IgD-negative memory B cell (primary cell): ENCODE measurements around the gene PPP2R3B. TPM values are rescaled to one million over a fixed set of nuclear protein-coding genes. Genes with fewer than 3 reads are reported as not detected.
"Not testable (repeated sequence)": the region's sequence is repeated elsewhere in the genome, so short reads cannot be mapped to it uniquely, and the experiment has no call there.

Experiments
- H3K27ac Mint-ChIP-seq, 3 donors: one replicate each; pipeline ENCODE4 v1.8.0; 2020 to 2022; ENCODE audit warnings: mild to moderate bottlenecking in 3 of 3, mixed read lengths in 3 of 3, moderate library complexity in 1 of 3
- H3K27me3 Mint-ChIP-seq: one replicate; pipeline ENCODE4 v1.8.0; 2021; ENCODE audit warnings: mixed read lengths
- H3K36me3 Mint-ChIP-seq: one replicate; pipeline ENCODE4 v1.8.0; 2020; ENCODE audit warnings: mild to moderate bottlenecking, mixed read lengths
- H3K4me1 Mint-ChIP-seq, 3 donors: one replicate each; pipeline ENCODE4 v1.8.0; 2020 to 2022; ENCODE audit warnings: mixed read lengths in 3 of 3, mild to moderate bottlenecking in 1 of 3
- H3K4me3 Mint-ChIP-seq, 4 donors: one replicate each; pipeline ENCODE4 v1.8.0; 2020 to 2022; ENCODE audit warnings: mild to moderate bottlenecking in 4 of 4, mixed read lengths in 4 of 4, moderate library complexity in 3 of 4
- H3K9me3 Mint-ChIP-seq, 3 donors: one replicate each; pipeline ENCODE4 v1.8.0; 2020 to 2021; ENCODE audit warnings: mixed read lengths in 3 of 3, mild to moderate bottlenecking in 1 of 3
- polyA plus RNA-seq: library from polyadenylated mRNA; unstranded; fragments of 300-500 nt; fragmentation: Illumina TruSeq; gene quantifications from one replicate; pipeline ENCODE4 v1.2.3, GENCODE V29; 2021

Gene PPP2R3B
- polyA plus RNA-seq, 1 donor from 2014 or later: 9.2 TPM

GRCh38 chrX:418927-419729 lies 32.4 kb upstream of the PPP2R3B start:
- H3K9me3 Mint-ChIP-seq: no peaks in the 10 kb centered on the region
- H3K27ac Mint-ChIP-seq: no peak overlapping the region
- H3K4me1 Mint-ChIP-seq: no peaks in the 10 kb centered on the region
- no peak overlapping the region for H3K4me3 Mint-ChIP-seq
- peaks cover 3% of the 10 kb centered on the region for H3K27me3 Mint-ChIP-seq
- H3K36me3 Mint-ChIP-seq: no peaks in the 10 kb centered on the region

GRCh38 chrX:415498-415897 lies 28.8 kb upstream of the PPP2R3B start:
- not testable (repeated sequence) for H3K4me3 Mint-ChIP-seq, H3K4me1 Mint-ChIP-seq, H3K9me3 Mint-ChIP-seq, H3K27me3 Mint-ChIP-seq, H3K36me3 Mint-ChIP-seq, H3K27ac Mint-ChIP-seq

- Mint-ChIP-seq H3K4me3 (no peak overlapping the region), H3K36me3 (peaks cover 4% of the 10 kb centered on the region), H3K9me3 (no peaks in the 10 kb centered on the region), H3K27ac (no peak overlapping the region), H3K27me3 (peaks cover 3% of the 10 kb centered on the region), H3K4me1 (no peaks in the 10 kb centered on the region)
These were observed 26.9 kb upstream of the PPP2R3B start for GRCh38 chrX:413322-414201.

- H3K36me3 Mint-ChIP-seq: peaks cover 4% of the 10 kb centered on the region
- no peaks in the 10 kb centered on the region for H3K4me1 Mint-ChIP-seq
- H3K9me3 Mint-ChIP-seq: no peaks in the 10 kb centered on the region
- H3K4me3 Mint-ChIP-seq: no peak overlapping the region
- no peak overlapping the region for H3K27ac Mint-ChIP-seq
- peaks cover 3% of the 10 kb centered on the region for H3K27me3 Mint-ChIP-seq
These were observed 23.6 kb upstream of the PPP2R3B start for GRCh38 chrX:410296-410695.

GRCh38 chrX:405149-405548 lies 18.4 kb upstream of the PPP2R3B start:
- no peak overlapping the region for H3K27ac Mint-ChIP-seq
- no peak overlapping the region for H3K4me3 Mint-ChIP-seq
- no peaks in the 10 kb centered on the region for H3K27me3 Mint-ChIP-seq
- peaks cover 0 to 4% (median 0%) of the 10 kb centered on the region in 3 donors for H3K9me3 Mint-ChIP-seq
- peaks cover 5% of the 10 kb centered on the region for H3K36me3 Mint-ChIP-seq
- H3K4me1 Mint-ChIP-seq: peaks cover 0 to 2% (median 2%) of the 10 kb centered on the region in 3 donors

GRCh38 chrX:404656-405055 lies 17.9 kb upstream of the PPP2R3B start:
- peak overlapping the region in 1 of 3 donors; percentile 69 for H3K27ac Mint-ChIP-seq
- no peak overlapping the region for H3K4me3 Mint-ChIP-seq
- H3K9me3 Mint-ChIP-seq: peaks cover 0 to 4% (median 0%) of the 10 kb centered on the region in 3 donors
- peaks cover 5% of the 10 kb centered on the region for H3K36me3 Mint-ChIP-seq
- H3K27me3 Mint-ChIP-seq: no peaks in the 10 kb centered on the region
- H3K4me1 Mint-ChIP-seq: peaks cover 0 to 2% (median 2%) of the 10 kb centered on the region in 3 donors

GRCh38 chrX:402857-403256 lies 16.1 kb upstream of the PPP2R3B start:
- Mint-ChIP-seq H3K4me3 (no peak overlapping the region), H3K27ac (no peak overlapping the region), H3K9me3 (peaks cover 0 to 4% (median 0%) of the 10 kb centered on the region in 3 donors), H3K27me3 (no peaks in the 10 kb centered on the region), H3K4me1 (peaks cover 0 to 4% (median 2%) of the 10 kb centered on the region in 3 donors), H3K36me3 (peaks cover 5% of the 10 kb centered on the region)

- Mint-ChIP-seq H3K27me3 (no peaks in the 10 kb centered on the region), H3K27ac (no peak overlapping the region), H3K4me3 (no peak overlapping the region), H3K4me1 (peaks cover 0 to 4% (median 2%) of the 10 kb centered on the region in 3 donors), H3K9me3 (peaks cover 0 to 4% (median 0%) of the 10 kb centered on the region in 3 donors), H3K36me3 (peaks cover 5% of the 10 kb centered on the region)
These were observed 13.6 kb upstream of the PPP2R3B start for GRCh38 chrX:400258-400657.

GRCh38 chrX:397575-397974 lies 10.9 kb upstream of the PPP2R3B start:
- H3K4me1 Mint-ChIP-seq: peaks cover 0 to 4% (median 0%) of the 10 kb centered on the region in 3 donors
- H3K27me3 Mint-ChIP-seq: no peaks in the 10 kb centered on the region
- H3K4me3 Mint-ChIP-seq: no peak overlapping the region
- H3K9me3 Mint-ChIP-seq: no peaks in the 10 kb centered on the region
- H3K36me3 Mint-ChIP-seq: peaks cover 2% of the 10 kb centered on the region
- no peak overlapping the region for H3K27ac Mint-ChIP-seq

- Mint-ChIP-seq H3K36me3 (peaks cover 5% of the 10 kb centered on the region), H3K4me1 (peaks cover 0 to 6% (median 4%) of the 10 kb centered on the region in 3 donors), H3K27me3 (no peaks in the 10 kb centered on the region), H3K27ac (no peak overlapping the region), H3K4me3 (no peak overlapping the region), H3K9me3 (no peaks in the 10 kb centered on the region)
These were observed 8.1 kb upstream of the PPP2R3B start for GRCh38 chrX:394830-395229.

- H3K27ac Mint-ChIP-seq: no peak overlapping the region
- H3K4me1 Mint-ChIP-seq: peaks cover 3 to 5% (median 4%) of the 10 kb centered on the region in 3 donors
- no peak overlapping the region for H3K4me3 Mint-ChIP-seq
- H3K27me3 Mint-ChIP-seq: no peaks in the 10 kb centered on the region
- H3K36me3 Mint-ChIP-seq: peaks cover 2% of the 10 kb centered on the region
- no peaks in the 10 kb centered on the region for H3K9me3 Mint-ChIP-seq
These were observed 5.8 kb upstream of the PPP2R3B start for GRCh38 chrX:392575-392846.

GRCh38 chrX:391717-392574 lies 5.2 kb upstream of the PPP2R3B start:
- Mint-ChIP-seq H3K4me1 (peaks cover 8 to 10% (median 8%) of the 10 kb centered on the region in 3 donors), H3K27me3 (no peaks in the 10 kb centered on the region), H3K9me3 (no peaks in the 10 kb centered on the region), H3K27ac (peak overlapping the region in 1 of 3 donors; percentile 88), H3K36me3 (peaks cover 2% of the 10 kb centered on the region), H3K4me3 (peak overlapping the region in 1 of 4 donors; percentile 72)

GRCh38 chrX:390459-390858 lies 3.8 kb upstream of the PPP2R3B start:
- peaks cover 2% of the 10 kb centered on the region for H3K36me3 Mint-ChIP-seq

GRCh38 chrX:389021-389441 lies 2.3 kb upstream of the PPP2R3B start:
- Mint-ChIP-seq H3K4me1 (peaks cover 6 to 12% (median 9%) of the 10 kb centered on the region in 3 donors), H3K9me3 (no peaks in the 10 kb centered on the region), H3K27ac (peak overlapping the region in 2 of 3 donors; percentile 81 to 91), H3K36me3 (peaks cover 2% of the 10 kb centered on the region), H3K4me3 (peak overlapping the region in 1 of 4 donors; percentile 84), H3K27me3 (no peaks in the 10 kb centered on the region)

More at GRCh38 chrX:390459-390858, 3.8 kb upstream of the PPP2R3B start:
- no peaks in the 10 kb centered on the region for H3K9me3 Mint-ChIP-seq
- H3K4me3 Mint-ChIP-seq: peak overlapping the region in 1 of 4 donors; percentile 18
- H3K4me1 Mint-ChIP-seq: peaks cover 8 to 10% (median 9%) of the 10 kb centered on the region in 3 donors
- no peaks in the 10 kb centered on the region for H3K27me3 Mint-ChIP-seq
- H3K27ac Mint-ChIP-seq: no peak overlapping the region
